Erythroblast (primary cell): Measurements from ENCODE around the gene C3orf22.

Experiments
- GATA1 ChIP-seq: IDR thresholded peaks from 2 replicates; pipeline ENCODE4 v1.6.1; 2011; ENCODE audit warnings: low read depth, mild to moderate bottlenecking, control low read depth, low read length, moderate library complexity
- POLR2A ChIP-seq: IDR thresholded peaks from 2 replicates; pipeline ENCODE4 v1.6.1; 2011; ENCODE audit warnings: mild to moderate bottlenecking, low read length

DNA sequence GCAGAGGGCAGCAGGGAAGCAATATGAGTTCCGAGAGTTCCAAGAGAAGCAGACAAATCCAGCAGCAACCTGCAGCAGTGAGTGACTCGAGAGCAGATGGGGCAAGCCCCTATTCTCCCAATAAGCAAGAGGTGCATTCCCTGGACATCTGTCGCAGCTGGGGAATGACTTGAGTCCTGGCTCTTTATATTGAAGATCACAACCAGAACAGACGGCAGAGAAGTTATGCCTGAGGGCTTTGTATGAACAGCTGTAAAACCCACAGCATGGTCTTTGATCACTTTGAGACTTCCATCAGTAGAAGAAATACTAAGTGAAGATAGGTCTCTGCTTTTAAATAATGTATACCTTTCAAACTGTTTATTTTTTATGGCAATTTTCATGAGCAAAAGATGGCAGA lies 23.6 kb upstream of the C3orf22 start:
- no peak for TF ChIP-seq GATA1
- TF ChIP-seq POLR2A: no peak
